Measurements from ENCODE around the gene ACBD4.
"Not testable (repeated sequence)": the region's sequence is repeated elsewhere in the genome, so short reads cannot be mapped to it uniquely, and the experiment has no call there.

Gene ACBD4

GRCh38 chr17:45121055-45121454, 14.4 kb upstream of the ACBD4 start:
- Mint-ChIP-seq H3K36me3 (ENCODE audit: low read depth) (no peaks in the 10 kb centered on the region), H3K4me3 (no peak overlapping the region), H3K27ac (no peak overlapping the region), H3K27me3 (peaks cover 3% of the 10 kb centered on the region), H3K4me1 (ENCODE audit: low read depth) (peaks cover 4% of the 10 kb centered on the region), H3K9me3 (no peaks in the 10 kb centered on the region)

GRCh38 chr17:45123076-45123770, 12.3 kb upstream of the ACBD4 start:
- Mint-ChIP-seq H3K27ac (no peak overlapping the region), H3K4me3 (no peak overlapping the region), H3K36me3 (ENCODE audit: low read depth) (no peaks in the 10 kb centered on the region), H3K27me3 (peaks cover 3% of the 10 kb centered on the region), H3K9me3 (no peaks in the 10 kb centered on the region), H3K4me1 (ENCODE audit: low read depth) (peaks cover 4% of the 10 kb centered on the region)

- H3K9me3 Mint-ChIP-seq, result no peaks in the 10 kb centered on the region
- H3K36me3 Mint-ChIP-seq (ENCODE audit: low read depth), result no peaks in the 10 kb centered on the region
- H3K4me1 Mint-ChIP-seq (ENCODE audit: low read depth), result peaks cover 4% of the 10 kb centered on the region
- no peak overlapping the region for H3K4me3 Mint-ChIP-seq
- H3K27ac Mint-ChIP-seq, result no peak overlapping the region
- peaks cover 3% of the 10 kb centered on the region for H3K27me3 Mint-ChIP-seq
These were observed 11.3 kb upstream of the ACBD4 start for GRCh38 chr17:45123930-45124796.

GRCh38 chr17:45124797-45125122, 10.7 kb upstream of the ACBD4 start:
- H3K4me1 Mint-ChIP-seq (ENCODE audit: low read depth); H3K4me3 Mint-ChIP-seq: not testable (repeated sequence)

GRCh38 chr17:45125509-45125908, 10.0 kb upstream of the ACBD4 start:
- Mint-ChIP-seq H3K9me3 (no peaks in the 10 kb centered on the region), H3K4me1 (ENCODE audit: low read depth) (peaks cover 4% of the 10 kb centered on the region), H3K36me3 (ENCODE audit: low read depth) (no peaks in the 10 kb centered on the region), H3K4me3 (no peak overlapping the region), H3K27me3 (peaks cover 3% of the 10 kb centered on the region), H3K27ac (no peak overlapping the region)

More at GRCh38 chr17:45124797-45125122, 10.7 kb upstream of the ACBD4 start:
- not testable (repeated sequence) for H3K9me3 Mint-ChIP-seq; H3K27ac Mint-ChIP-seq; H3K27me3 Mint-ChIP-seq; H3K36me3 Mint-ChIP-seq (ENCODE audit: low read depth)

GRCh38 chr17:45127207-45127547, 8.3 kb upstream of the ACBD4 start:
- H3K4me3 Mint-ChIP-seq, result no peak overlapping the region
- H3K9me3 Mint-ChIP-seq, result no peaks in the 10 kb centered on the region
- no peaks in the 10 kb centered on the region for H3K36me3 Mint-ChIP-seq (ENCODE audit: low read depth)
- no peak overlapping the region for H3K27ac Mint-ChIP-seq
- peaks cover 6% of the 10 kb centered on the region for H3K27me3 Mint-ChIP-seq
- peaks cover 4% of the 10 kb centered on the region for H3K4me1 Mint-ChIP-seq (ENCODE audit: low read depth)

- Mint-ChIP-seq H3K27ac (no peak overlapping the region), H3K9me3 (no peaks in the 10 kb centered on the region), H3K4me1 (ENCODE audit: low read depth) (peaks cover 4% of the 10 kb centered on the region), H3K36me3 (ENCODE audit: low read depth) (no peaks in the 10 kb centered on the region), H3K27me3 (peaks cover 6% of the 10 kb centered on the region), H3K4me3 (no peak overlapping the region)
These were observed 7.8 kb upstream of the ACBD4 start for GRCh38 chr17:45127548-45128300.

- H3K27me3 Mint-ChIP-seq, result peaks cover 6% of the 10 kb centered on the region
- H3K4me1 Mint-ChIP-seq (ENCODE audit: low read depth), result peaks cover 8% of the 10 kb centered on the region
- H3K27ac Mint-ChIP-seq, result no peak overlapping the region
- no peaks in the 10 kb centered on the region for H3K36me3 Mint-ChIP-seq (ENCODE audit: low read depth)
- H3K9me3 Mint-ChIP-seq, result no peaks in the 10 kb centered on the region
- H3K4me3 Mint-ChIP-seq, result no peak overlapping the region
These were observed 7.2 kb upstream of the ACBD4 start for GRCh38 chr17:45128331-45128730.

GRCh38 chr17:45128989-45129388, 6.5 kb upstream of the ACBD4 start:
- no peak overlapping the region for H3K4me3 Mint-ChIP-seq
- H3K27ac Mint-ChIP-seq, result no peak overlapping the region
- no peaks in the 10 kb centered on the region for H3K9me3 Mint-ChIP-seq
- H3K36me3 Mint-ChIP-seq (ENCODE audit: low read depth), result no peaks in the 10 kb centered on the region
- H3K4me1 Mint-ChIP-seq (ENCODE audit: low read depth), result peaks cover 12% of the 10 kb centered on the region
- peaks cover 6% of the 10 kb centered on the region for H3K27me3 Mint-ChIP-seq

GRCh38 chr17:45129426-45129939, 6.0 kb upstream of the ACBD4 start:
- no peak overlapping the region for H3K27ac Mint-ChIP-seq
- no peaks in the 10 kb centered on the region for H3K36me3 Mint-ChIP-seq (ENCODE audit: low read depth)
- peaks cover 8% of the 10 kb centered on the region for H3K4me1 Mint-ChIP-seq (ENCODE audit: low read depth)
- peaks cover 6% of the 10 kb centered on the region for H3K27me3 Mint-ChIP-seq
- no peak overlapping the region for H3K4me3 Mint-ChIP-seq
- H3K9me3 Mint-ChIP-seq, result no peaks in the 10 kb centered on the region

GRCh38 chr17:45129940-45130680, 5.4 kb upstream of the ACBD4 start:
- H3K9me3 Mint-ChIP-seq, result no peaks in the 10 kb centered on the region
- H3K4me3 Mint-ChIP-seq, result no peak overlapping the region
- H3K27me3 Mint-ChIP-seq, result peaks cover 6% of the 10 kb centered on the region
- no peak overlapping the region for H3K27ac Mint-ChIP-seq
- peaks cover 9% of the 10 kb centered on the region for H3K4me1 Mint-ChIP-seq (ENCODE audit: low read depth)
- no peaks in the 10 kb centered on the region for H3K36me3 Mint-ChIP-seq (ENCODE audit: low read depth)

GRCh38 chr17:45130681-45131615, 4.5 kb upstream of the ACBD4 start:
- Mint-ChIP-seq H3K9me3 (no peaks in the 10 kb centered on the region), H3K4me1 (ENCODE audit: low read depth) (peaks cover 15% of the 10 kb centered on the region), H3K4me3 (peak overlapping the region; percentile 31), H3K27ac (no peak overlapping the region), H3K36me3 (ENCODE audit: low read depth) (no peaks in the 10 kb centered on the region), H3K27me3 (peaks cover 6% of the 10 kb centered on the region)

- Mint-ChIP-seq H3K27me3 (peaks cover 6% of the 10 kb centered on the region), H3K9me3 (no peaks in the 10 kb centered on the region), H3K27ac (no peak overlapping the region), H3K4me1 (ENCODE audit: low read depth) (peaks cover 23% of the 10 kb centered on the region), H3K4me3 (peak overlapping the region; percentile 60), H3K36me3 (ENCODE audit: low read depth) (no peaks in the 10 kb centered on the region)
These were observed 3.7 kb upstream of the ACBD4 start for GRCh38 chr17:45131616-45132319.

All from stimulated activated naive CD8-positive, alpha-beta T cell treated with anti-CD3 and anti-CD28 coated beads, Interleukin-15, Interleukin-2, amounts not matched to agents 100 ng/mL and 50 ng/mL, for 24 hours (primary cell).